ENCODE data around the gene ATP6V0E1. TPM values are rescaled to one million over a fixed set of nuclear protein-coding genes. Genes with fewer than 3 reads are reported as not detected.

The ATP6V0E1 gene
- total RNA-seq, result 212 and 483 TPM in 2 replicates

DNA sequence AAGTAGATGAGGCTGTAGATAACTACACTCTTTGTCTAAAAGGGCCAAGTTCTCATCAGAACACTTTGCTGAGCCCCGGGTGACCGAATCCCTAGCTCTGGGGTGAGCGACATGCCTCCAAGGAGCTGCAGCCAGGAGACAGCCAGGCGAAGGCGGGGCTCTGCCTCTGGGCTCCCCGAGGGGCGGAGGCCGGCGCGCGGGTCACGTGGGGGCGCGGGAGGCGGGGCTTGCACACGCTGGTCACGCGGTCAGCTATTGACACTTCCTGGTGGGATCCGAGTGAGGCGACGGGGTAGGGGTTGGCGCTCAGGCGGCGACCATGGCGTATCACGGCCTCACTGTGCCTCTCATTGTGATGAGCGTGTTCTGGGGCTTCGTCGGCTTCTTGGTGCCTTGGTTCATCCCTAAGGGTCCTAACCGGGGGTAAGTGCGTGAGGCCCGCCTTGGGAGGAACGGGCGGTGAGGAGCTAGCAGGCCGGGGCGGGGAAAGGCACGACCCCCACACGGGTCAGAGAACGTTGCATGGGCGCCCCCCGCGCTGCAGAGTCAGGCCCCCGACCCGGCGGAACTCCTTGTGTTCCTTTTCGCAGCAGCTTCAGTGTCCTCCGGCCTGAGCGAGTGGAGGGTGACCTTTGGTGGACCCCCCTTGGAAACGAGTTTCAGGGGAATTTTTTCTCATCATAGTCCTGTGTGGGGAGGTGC is at the start of gene ATP6V0E1:
TSS of gene ATP6V0E1 (plus strand) at position 230 of the 702 bp plus-strand sequence. CDS start at position 320, 90 bp downstream.

DNA sequence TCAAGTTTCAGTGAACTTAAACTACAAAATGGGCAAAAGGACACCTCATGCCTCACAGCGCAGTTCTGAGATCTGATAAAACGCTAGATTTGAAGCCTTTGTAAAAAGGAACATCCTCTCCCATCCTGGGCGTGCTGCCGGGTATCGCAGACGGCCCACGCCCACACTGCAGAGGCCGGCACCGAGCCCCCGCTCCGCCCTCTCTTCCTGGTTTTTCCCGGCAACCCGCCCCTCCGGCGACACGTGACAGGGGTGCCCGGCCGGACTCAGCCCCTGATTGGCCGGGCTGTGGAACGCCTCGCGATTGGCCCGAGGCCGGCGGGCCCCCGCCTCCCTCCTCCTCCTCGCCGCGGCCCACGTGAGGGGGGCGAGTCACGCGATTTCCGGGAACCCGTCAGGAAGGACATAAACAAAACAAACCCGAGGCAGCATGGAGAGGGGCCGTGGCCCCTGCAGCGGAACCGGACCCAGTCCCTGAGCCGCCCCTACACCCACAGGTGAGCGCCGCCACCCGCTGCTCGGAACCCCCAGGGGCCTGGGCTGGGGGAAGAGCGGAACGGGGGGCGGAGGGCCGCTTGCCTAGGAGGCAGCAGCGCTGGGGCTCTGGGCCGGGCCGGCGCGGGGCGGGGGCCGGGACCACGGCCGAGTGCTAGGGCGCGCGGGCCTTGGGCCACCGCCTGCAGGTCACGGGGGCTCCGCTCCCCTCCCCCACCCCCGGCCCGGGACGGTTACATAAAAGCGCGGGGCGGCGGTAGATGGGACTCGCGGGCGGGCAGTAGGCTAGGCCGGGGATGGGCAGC is 72.6 kb downstream of the ATP6V0E1 start, which contains the start of gene CREBRF:
TSS of gene CREBRF (plus strand) at position 370 of the 800 bp plus-strand sequence. CDS start 24,424 bp downstream, outside the sequence.

Other genes starting within 250 kb of the ATP6V0E1 start
- gene DUSP1, start 212.6 kb upstream of the ATP6V0E1 start, total RNA-seq, result 75.9 and 93.9 TPM in 2 replicates
- 51.0 and 122 TPM in 2 replicates for gene ERGIC1, start 149.5 kb upstream of the ATP6V0E1 start, total RNA-seq
- gene RPL26L1, start 24.3 kb upstream of the ATP6V0E1 start, total RNA-seq, result 30.8 and 38.3 TPM in 2 replicates
- 10.0 and 27.3 TPM in 2 replicates for gene CREBRF, start 72.6 kb downstream of the ATP6V0E1 start, total RNA-seq
- gene BNIP1, start 160.8 kb downstream of the ATP6V0E1 start, total RNA-seq, result 14.0 and 19.1 TPM in 2 replicates